ENCODE results near the gene NPC1L1.
"Not testable (repeated sequence)": the region's sequence is repeated elsewhere in the genome, so short reads cannot be mapped to it uniquely, and the experiment has no call there.

NPC1L1 gene

DNA sequence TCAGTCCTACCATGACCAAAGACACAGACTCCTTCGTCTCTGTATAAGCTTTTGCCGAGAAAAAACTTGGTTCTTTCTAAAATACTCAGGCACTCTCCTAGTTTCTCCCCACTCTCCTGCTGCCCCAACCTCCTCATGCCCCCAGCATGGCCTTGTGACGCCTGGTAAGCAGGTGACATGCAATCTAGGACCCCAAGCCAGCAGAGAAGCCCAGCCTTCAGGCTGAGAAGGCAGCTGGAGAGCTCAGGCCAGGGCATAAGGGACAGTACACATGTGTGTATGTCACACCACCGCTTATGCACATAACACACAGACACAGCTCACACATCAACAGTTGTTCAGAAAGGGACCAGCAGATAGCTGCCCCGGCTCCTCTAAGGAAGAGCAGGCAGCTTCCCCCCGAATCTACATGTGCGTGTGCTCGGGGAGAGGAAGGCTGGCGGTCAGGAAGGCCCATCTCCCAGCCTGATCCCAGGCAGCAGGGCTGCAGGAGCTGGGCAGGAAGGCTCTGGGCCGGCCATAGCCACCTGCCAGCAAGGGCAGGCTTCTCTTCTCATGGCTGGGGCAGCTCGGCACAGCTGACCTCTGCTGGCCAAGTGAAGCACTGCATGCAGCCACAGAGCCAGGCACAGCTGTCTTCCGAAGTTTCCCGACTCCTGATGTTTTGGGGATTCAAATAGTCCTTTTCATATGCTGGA, 24.1 kb upstream of the NPC1L1 start:
- peak in 1 of 3 donors; percentile 43 for DNase-seq (ENCODE audit: low read depth in 3 of 3)

GRCh38 chr7:44564606-44565005, 23.5 kb upstream of the NPC1L1 start:
- no peak for DNase-seq (ENCODE audit: low read depth in 3 of 3)

DNA sequence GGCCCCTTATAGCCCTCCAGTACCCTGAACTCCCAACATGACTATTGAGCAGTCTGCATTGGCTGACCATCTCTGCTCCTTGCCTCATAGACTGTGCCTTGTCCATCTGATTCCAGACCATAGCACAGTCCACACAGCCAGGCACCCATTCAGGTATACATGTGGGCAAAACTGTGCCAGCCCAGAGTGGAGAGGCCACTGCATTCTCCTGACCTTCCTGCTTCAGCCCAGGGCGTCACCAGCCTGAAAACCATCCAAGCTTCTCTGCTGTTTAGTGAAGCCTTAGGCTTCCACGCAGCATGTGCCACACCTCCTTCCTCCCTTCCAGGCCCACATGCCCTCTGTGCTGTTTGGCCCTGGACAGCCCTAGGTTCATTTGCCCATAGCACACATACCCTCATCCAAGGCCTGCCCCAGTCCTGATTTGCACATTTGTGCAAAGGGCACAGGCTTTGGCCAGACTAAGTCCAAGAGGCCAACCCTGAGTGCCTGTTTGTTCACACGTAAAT, 22.1 kb upstream of the NPC1L1 start:
- DNase-seq (ENCODE audit: low read depth in 3 of 3) = no peak

GRCh38 chr7:44562622-44562962, 21.5 kb upstream of the NPC1L1 start:
- DNase-seq (ENCODE audit: low read depth in 3 of 3) = not testable (repeated sequence)

GRCh38 chr7:44561962-44562621, 21.0 kb upstream of the NPC1L1 start:
- DNase-seq (ENCODE audit: low read depth in 3 of 3) = no peak

GRCh38 chr7:44561481-44561880, 20.4 kb upstream of the NPC1L1 start:
- DNase-seq (ENCODE audit: low read depth in 3 of 3) = no peak

GRCh38 chr7:44559485-44559884, 18.4 kb upstream of the NPC1L1 start:
- no peak for DNase-seq (ENCODE audit: low read depth in 3 of 3)

DNA sequence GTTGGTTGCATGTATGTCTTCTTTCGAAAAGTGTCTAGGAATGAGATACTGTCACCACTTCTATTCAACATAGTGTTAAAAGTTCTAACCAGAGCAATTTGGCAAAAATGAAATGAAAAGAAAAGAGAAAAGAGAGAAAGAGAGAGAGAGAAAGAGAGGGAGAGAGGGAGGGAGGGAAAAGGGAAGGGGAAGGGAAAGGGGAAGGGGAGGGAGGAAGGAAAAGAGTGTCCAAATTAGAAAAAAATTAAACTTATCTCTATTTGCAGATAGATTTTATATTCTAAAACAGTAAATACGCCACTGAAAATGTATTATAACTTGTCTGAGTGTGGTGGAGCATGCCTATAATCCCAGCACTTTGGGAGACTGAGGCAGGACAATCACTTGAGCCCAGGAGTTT, 16.4 kb upstream of the NPC1L1 start:
- DNase-seq (ENCODE audit: low read depth in 3 of 3) = no peak

DNA sequence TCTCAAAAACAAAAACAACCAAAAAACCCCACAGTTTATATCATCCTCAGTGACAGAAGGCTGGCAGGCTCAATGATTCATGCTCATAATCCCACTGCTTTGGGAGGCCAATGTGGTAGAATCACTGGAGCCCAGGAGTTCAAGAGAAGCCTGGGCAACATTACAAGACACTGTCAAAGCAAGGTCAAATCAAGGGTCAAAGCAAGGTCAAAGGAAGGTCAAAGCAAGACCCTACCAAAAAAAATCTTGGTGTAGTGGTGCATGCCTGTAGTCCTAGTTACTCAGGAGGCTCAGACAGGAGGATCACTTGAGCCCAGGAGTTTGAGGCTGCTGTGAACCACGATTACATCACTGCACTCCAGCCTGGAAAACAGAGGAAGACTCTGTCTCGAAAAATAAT, 14.2 kb upstream of the NPC1L1 start:
- no peak for DNase-seq (ENCODE audit: low read depth in 3 of 3)

DNA sequence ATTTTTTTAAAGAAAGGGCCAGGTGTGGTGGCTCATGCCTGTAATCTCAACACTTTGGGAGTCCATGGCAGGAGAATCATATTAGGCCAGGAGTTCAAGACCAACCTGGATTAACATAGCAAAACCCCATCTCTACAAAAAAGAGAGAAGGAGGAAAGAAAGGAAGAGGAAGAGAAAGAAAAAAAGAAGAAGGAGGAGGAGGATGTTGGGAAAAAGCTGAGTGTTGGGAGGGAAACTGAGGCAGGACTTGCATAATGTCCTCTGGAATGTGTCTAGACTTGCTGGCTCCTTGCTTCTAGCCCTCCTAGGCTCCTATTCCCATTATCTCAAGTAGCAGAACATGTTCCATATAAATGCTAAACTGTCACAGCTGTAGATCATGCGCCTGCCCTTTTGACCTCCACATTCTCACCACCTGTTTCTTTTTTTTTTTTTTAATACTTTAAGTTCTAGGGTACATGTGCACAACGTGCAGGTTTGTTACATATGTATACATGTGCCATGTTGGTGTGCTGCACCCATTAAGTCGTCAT, 11.4 kb upstream of the NPC1L1 start:
- DNase-seq (ENCODE audit: low read depth in 3 of 3) = not testable (repeated sequence)

- no peak for DNase-seq (ENCODE audit: low read depth in 3 of 3)
These were observed 8.3 kb upstream of the NPC1L1 start for GRCh38 chr7:44549457-44549856.

DNA sequence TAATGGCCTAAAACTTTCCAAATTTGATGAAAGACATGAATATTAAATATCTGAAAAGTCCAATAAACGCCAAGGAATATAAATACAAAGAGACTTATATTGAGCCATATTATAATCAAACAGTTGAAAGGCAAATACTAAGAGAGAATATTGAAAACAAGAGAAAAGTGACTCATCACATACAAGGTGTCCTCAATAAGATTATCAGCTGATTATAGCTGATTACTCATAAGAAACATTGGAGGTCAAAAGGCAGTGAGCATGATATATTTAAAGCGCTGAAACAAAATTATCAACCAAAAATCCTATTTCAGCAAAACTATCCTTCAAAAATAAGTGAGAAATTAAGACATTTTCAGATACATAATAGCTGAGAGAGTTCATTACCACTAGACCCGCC, 7.8 kb upstream of the NPC1L1 start:
- no peak for DNase-seq (ENCODE audit: low read depth in 3 of 3)

DNA sequence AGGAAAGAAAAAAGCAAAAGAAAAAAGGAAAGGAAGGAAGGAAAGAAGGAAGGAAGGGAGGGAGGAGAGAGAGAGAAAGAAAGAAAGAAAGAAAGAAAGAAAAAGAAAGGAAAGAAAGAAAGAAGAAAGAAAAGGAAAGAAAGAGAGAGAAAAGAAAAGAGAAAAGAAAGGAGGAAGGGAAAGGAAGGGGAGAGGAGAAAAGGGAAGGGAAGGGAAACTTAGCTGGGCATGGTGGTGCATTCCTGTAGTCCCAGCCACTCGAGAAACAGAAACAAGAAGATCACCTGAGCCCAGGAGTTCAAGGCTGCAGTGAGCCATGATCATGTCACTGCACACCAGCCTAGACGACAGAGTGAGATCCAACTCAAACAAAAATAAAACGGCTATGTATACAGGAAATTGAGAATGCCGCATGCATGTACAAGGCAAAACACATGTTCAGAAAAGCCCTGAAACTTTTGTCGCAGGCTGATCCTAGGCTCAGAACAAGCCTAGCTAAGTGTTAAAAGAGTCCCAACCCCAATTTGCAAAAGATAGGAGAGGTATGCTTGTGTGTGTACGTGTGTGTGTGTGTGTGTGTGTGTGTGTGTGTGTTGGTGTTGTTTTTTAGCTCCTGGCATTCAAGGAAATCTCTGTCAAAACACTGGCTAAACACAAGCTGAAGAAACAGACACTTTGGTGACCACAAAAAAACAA, 6.6 kb upstream of the NPC1L1 start:
- DNase-seq (ENCODE audit: low read depth in 3 of 3) = no peak

GRCh38 chr7:44541876-44542610, 913 bp upstream of the NPC1L1 start:
- no peak for DNase-seq (ENCODE audit: low read depth in 3 of 3)

- DNase-seq (ENCODE audit: low read depth in 3 of 3) = no peak
These were observed 520 bp downstream of the NPC1L1 start for GRCh38 chr7:44540592-44541027.

DNA sequence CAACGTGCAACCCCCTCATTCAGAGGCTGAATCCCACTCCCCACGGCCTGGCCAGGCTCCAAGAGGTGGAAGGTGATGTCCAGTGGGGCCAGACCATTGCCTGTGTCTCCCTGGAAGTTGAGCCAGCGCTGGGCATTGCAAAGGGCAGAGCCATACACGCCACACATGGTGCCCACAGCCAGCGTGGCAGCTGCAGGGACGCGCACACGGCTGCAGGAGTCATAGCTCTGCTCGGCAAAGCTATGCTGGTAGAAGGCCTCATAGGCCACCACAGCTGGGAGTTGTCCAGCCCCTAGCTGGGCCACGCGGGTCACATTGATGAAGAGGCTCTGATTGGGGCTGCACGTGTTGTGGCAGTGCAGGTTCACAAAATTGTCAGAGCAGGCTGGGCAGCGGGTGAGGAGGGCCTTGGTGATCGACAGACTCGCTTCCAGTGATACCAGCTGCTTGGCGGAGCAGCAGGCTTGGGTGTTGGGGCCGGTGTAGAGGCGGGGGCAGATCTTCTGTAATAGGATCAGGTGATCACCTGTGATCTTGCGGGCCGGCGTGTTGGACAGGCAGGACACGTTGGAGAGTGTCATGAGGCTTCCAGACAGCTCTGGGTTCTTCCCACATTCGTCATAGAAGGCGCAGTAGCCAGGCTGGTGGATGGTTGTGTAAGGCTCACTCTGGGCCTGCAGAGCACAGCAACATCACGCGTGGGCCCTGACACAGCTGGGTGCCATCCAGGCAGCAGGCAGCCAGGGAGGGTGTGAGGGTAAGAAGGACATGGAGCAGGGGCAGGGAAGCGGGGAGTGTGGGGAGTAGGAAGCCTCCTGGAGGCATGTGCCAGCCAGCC, 1.2 kb downstream of the NPC1L1 start:
- DNase-seq (ENCODE audit: low read depth in 3 of 3) = no peak

DNA sequence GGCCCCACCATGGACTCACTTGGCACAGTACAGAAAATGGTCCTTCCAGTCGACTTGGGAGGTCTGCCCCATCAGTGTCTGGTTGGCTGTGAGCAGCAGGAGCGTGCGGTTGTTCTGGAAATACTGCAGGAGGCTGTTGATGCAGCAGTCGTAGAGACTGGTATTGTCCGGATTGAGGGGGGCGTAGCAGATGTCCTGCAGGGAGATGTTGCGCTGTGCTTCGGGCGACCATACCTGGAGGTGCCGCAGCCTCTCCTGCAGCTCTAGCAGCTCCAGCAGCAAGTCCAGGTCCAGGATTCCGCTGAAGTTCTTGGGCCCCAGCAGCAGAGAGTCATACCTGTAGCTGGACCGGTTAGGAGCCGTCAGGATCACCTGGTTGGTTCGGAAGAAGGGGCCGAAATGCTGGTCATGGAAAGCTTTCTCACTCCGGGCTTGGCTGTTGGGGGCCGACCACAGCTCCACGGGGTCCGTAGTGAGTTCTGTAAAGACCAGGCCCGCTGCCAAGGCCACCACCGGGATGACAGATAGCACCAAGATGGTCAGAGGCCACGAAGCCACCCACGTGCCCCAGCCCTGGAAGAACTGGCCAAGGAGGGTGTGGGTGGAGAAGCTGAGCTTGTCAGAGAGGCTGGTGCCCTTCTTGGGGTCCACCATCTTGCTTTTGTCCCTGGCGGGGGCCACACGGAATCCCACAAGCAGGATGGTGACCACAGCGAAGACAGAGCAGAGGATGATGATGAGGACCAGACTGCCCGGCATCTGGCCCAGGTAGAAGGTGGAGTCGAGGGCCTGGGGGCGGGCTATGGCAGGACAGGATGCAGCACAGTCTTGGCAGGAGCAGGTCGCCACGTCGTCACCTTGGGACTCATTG, 2.1 kb downstream of the NPC1L1 start:
- DNase-seq (ENCODE audit: low read depth in 3 of 3) = no peak

DNA sequence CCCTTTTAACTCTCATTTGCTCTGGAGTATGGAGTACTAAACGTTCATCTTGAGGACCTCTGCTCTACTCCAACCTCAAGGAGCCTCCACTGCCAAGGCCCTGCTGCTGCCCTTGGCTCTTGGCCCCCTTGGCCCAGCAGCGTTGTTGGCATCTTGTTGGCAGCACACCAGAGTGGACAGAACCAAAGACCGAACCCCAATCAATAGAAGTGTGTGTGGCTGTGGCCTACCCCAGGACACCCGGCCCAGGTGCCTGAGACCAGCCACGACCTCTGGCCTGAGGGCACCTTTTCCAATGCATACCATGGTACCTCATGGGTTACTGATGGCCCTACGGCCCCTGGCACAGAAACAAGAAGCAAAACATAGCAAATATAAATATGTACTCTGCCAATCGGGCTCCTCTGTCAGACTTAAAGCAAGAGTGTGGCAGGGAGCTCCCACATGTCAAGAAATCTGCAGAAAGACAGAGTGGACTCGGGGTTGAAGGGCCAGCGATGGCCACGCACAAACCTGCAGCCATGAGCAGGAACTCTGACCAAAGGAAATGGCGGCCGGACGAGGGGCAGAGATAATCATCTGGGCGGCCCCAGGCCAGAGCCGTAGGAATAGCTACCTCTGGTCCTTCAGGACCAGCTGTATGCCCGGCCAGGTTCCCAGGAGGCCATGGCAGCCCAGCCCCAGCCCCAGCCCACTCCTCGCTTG, 2.9 kb downstream of the NPC1L1 start:
- DNase-seq (ENCODE audit: low read depth in 3 of 3) = no peak

DNA sequence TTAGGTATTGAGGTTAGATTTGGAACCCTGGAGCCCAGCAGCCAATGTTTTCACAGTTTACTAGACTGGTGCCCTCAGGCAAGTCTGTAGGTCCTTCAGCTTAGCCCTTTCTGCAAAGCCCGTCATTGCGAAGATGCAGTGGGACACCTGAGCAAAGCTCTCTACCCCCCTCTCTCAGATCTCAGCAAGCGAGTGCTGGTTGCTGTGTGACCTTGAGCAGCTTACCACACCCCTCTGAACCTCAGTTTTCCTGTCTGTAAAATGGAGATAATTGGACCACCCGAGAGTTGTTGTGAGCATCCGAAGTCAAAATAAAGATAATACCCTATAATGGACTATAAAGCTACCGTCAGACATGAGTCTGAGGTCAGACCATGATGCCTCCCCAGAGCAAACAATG, 3.7 kb downstream of the NPC1L1 start:
- no peak for DNase-seq (ENCODE audit: low read depth in 3 of 3)
